Activated CD8-positive, alpha-beta memory T cell treated with anti-CD3 and anti-CD28 coated beads, Interleukin-2, amount 50 U/mL, for 24 hours (primary cell): ENCODE results near the gene RCSD1.
"Not testable (repeated sequence)": the region's sequence is repeated elsewhere in the genome, so short reads cannot be mapped to it uniquely, and the experiment has no call there.

ENCODE experiments used
- DNase-seq: peaks from one replicate; pipeline ENCODE4 v3.0.0-alpha.2; 2020; ENCODE audit errors: extremely low read depth

Gene RCSD1, protein sequence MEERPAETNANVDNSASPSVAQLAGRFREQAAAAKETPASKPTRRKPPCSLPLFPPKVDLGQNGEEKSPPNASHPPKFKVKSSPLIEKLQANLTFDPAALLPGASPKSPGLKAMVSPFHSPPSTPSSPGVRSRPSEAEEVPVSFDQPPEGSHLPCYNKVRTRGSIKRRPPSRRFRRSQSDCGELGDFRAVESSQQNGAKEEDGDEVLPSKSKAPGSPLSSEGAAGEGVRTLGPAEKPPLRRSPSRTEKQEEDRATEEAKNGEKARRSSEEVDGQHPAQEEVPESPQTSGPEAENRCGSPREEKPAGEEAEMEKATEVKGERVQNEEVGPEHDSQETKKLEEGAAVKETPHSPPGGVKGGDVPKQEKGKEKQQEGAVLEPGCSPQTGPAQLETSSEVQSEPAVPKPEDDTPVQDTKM

DNA sequence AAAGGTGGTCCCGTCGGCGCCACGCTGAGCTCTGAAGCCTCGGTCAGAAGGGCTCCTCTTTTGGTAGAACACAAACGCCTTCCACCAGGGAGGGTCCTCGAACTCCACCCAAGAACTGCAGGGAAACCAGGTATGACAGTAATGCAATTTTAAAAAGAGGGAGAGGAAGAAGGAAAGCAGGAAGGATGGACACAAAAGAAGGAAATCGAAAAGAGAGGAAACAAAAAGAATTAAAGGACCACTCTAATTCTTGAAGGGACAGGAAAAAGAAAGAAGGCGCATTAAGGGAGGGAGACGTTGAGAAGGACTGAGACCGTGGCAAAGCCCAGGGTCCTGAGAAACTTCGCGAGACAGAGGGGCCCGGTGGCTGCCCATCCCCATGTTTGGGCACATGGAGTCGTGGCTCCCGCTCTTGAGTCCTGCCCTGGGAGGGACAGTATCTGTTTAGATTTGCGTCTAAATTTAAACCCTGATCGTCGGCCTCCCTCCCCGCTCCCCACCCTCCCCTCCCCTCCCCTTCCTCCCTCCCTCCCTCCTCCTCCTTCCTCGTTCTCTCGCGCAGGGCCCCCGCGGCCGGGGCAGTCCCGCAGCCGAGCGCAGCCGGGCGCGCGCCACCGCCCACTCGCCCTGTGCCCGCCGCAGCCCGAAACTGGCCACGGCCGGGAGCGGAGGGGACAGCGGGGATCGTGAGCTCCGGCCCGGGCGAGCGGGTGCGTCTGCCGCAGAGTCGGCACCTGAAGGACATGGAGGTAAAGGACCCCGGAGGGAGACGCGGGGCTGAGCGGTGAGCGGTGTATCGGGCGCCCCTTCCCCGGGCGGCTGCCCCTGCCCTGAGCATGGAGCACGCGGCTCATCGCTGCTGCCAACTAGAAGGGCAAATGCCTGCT lies at the start of gene RCSD1:
RCSD1 (plus strand) TSS at position 552 of the 887 bp plus-strand sequence; CDS start at position 744, 192 bp downstream.
- DNase-seq = no peak

DNA sequence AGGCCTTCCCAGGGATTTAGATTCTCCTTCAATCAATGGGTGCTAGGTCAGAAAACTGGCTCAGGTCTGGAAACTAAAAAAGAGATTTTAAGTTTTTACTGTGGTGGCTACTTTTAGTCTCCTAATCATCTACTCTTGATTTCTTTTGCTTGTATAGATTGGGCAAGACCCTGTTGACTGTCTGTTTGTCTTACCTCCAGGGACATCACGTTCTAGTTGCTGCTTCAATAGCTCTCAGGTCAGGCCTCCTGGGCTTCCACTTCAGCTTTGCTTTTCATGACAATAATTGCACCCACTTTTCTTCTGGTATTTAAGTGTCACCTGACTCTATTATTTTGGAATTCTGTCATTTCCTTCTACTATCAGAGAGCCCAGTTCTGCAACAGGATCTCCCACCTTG lies 48.0 kb upstream of the RCSD1 start:
- no peak for DNase-seq

DNA sequence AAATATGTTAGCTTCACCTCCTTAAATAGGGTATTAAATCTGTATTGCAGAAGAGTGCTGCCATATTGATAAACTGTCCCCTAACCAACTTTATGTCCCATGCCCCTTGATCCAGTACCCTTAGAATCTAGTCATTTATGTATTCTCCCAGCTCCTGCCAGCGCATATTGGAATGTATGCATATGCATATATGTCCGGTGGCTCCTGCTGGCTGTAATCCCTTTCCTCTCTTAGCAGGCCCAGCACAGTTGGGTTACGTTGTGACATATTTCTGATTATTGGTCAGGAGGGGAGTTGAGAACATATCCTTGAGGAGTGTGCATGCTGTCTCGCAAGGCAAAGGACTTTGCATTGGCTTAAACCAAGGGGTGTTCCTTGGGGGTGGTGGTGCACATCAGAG lies 47.3 kb upstream of the RCSD1 start:
- DNase-seq = no peak

DNA sequence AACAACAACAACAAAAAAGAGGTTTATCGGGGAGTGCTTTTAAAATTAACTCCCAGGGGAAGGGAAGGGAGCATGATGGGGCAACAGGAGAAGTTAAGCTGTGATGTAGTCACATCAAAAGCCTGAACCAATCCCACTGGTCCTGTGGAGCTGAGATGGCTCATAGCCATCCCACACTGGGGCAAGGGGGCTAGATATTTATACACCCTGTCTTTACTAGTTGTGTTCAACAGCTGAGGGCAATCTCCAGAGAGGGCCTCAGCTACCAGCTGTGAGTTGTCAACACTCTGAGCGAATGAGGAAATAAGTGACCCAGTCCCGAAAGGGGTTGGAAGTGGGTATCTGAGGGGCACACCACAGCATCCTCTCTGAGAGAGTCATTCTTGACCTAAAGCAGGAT lies 45.5 kb upstream of the RCSD1 start:
- no peak for DNase-seq

DNA sequence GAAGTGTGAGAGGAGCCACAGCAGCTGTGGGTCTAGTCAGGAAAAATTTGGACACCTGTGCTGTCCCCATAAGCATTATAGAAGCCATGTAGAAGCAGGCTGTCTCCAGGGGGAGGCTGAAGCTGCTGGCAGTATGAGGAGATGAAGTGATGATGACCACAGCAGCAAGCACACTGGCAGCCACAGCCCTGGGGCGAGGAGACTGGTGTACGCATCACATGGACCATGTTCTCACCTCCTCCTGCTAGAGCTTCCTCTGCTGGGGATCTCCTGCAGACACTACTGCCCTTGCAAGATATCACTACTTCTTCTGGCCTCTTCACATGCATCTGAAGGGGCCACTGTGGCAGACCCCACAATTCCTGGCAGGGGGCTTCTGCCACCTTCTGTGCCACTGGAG lies 42.7 kb upstream of the RCSD1 start:
- no peak for DNase-seq

DNA sequence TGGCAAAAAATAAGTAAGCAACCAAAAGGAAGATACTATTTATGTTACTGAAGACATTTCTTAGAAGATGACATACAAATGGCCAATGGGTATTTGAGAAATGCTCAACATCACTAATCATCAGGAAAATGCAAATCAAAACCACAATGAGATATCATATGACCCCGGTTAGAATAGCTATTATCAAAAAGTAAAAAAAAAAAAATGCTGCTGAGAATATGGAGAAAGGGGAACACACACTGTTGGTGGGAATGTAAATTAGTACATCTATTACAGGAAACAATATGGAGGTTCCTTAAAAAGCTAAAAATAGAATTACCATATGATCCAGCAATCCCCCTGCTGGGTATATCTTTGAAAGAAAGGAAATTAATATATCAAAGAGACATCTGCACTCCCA lies 42.2 kb upstream of the RCSD1 start:
- DNase-seq = no peak

DNA sequence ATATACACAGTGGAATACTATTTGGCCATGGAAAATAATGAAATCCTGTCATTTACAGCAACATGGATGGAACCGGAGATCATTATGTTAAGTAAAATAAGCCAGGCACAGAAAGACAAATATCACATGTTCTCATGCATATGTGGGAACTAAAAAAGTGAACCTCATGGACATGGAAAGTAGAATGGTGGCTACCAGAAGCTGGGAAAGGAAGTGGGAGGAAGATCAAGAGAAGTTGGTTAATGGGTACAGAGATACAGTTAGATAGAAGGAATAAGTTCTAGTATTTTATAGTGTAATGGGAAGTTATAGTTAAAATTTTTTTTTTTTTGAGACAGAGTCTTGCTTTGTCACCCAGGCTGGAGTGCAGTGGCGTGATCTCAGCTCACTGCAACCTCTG lies 41.7 kb upstream of the RCSD1 start:
- DNase-seq = no peak

DNA sequence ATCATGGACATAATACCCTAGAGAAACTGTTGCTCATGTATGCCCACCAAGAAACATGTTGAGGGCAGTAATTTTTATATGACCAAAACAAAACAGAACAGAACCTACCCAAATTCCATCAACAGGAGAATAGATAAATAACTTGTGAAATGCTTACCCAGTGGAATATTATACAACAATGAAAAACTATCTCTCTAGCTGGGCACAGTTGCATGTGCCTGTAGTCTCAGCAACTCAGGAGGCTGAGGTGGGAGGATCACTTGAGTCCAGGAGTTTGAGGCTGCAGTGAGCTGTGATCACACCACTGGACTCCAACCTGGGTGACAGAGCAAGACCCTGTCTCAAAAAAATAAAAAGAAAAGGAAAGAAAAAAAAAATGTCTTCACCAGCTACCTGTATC lies 37.6 kb upstream of the RCSD1 start:
- DNase-seq = no peak

DNA sequence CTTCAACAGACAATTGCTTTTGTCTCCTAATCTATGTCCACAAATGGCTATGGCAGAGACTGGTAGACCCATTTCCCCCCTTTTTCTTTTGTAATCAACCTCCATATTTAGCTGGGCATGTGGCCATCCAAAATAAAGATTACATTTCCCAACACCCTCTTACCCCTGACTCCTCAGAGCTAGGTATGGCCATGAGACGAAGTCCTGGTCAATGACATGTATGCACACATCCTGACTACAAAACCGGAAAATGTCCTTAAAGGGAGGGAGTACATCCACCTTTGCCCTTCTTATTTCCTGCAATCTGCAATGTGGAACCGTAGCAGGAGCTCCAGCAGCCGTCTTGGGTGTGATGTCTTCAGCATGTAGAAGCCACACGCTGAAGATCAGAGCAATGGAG lies 36.2 kb upstream of the RCSD1 start:
- DNase-seq = no peak

DNA sequence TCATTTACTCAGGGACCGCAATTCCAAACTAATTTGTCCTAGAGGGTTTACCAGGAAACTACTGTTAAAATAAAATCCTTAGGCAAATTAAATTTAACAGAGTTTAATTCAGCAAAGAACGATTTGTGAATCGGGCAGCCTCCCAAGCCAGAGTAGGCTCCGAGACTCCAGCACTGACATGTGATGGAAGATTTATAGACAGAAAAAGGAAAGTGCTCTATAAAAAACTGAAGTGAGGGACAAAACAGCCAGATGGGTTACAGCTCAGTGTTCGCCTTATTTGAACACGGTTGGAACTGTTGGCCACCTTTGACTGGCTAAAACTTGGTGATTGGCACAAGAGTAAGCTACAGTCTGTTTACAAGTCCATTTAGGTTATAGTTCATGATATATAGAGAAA lies 35.2 kb upstream of the RCSD1 start:
- no peak for DNase-seq

DNA sequence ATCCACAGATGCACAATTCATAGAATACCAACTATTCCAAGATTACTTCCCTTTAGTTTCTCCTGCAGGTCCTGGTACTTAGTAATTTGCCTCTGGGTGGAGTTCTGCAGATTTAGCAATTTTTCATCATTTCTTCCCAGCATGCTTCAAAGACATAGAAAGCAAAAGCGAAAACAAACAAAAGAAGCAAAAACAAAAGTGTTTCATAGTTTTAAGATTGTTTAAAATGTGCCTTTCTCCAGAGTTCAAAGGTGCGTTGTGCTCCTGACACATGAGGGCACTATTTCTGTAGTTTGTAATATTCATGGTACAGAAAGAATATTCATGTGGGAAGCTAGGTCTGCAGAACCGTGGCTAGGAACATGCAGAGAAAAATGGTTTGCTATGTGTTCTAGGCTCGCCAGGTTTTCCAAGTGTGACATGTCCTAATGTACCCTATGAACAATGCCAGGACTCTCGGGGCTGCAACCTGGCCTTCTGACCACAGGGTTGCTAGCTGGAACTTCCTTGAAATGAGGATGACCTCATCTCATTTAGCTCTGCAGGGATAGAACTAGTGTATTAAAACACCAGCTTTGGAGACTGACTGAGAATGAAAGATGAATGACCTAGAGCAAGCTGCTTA lies 30.0 kb upstream of the RCSD1 start:
- no peak for DNase-seq

DNA sequence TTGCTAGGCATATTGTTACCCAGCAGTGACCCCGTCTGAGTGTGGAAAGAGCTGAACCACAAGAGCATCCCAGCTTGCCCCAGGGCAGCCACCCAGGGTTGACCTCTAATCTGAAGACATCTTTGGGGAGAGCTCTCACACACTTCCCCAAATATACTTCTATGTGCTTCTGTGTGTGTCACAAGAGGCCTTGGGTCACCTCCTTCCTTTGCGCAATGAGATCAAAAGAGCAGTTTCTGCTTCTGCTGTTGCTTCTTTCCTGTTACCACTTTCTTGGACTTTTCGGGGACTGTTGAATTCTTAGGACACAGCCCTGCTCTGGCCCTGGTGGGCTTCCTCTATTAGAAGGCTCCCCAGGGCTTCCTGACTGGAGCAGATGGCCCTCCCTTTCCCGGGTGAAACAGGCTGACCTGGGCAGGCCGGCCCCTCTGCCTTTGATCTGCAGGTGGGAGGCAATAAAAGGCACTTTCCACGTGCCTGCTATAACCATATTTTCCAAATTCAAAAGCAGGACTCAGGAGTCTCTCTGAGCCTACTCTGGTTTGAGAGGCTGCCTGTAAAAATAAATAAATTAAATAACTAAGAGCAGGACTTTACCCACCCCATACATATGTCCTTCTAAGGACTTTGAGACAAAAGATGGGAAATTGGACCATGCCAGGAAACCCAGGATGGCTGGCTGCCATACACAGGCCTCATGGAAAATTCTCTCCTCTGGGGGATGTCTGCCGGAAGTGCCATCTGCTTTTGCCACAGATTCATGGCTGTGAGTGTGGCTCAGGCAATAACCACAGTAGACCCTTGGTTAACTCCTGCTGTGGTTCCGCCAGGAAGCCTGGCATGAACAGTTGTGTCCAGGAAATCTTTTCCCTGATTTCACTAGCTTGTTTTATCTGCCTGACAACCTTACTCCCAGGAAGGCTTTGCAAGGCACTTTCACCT lies 28.3 kb upstream of the RCSD1 start:
- no peak for DNase-seq

DNA sequence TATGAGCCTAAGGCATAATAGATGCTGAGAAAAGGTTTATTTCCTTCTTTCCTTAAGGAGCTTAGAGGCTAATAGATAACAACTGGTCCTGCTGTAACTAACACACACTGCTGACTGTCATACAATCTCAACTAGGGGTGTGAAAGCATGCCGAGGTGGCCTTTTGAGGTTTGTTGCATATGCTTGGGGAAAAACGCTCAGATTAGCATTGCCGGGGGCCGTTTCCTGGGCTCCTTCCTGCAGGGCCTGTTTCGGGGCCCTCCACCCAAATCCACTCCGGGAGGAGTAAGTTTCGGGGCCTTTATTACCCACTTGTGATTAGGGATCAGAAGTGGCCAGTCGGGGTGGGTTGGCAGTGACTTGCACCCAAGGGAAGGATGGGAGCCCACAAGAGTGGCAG lies 27.2 kb upstream of the RCSD1 start:
- no peak for DNase-seq

DNA sequence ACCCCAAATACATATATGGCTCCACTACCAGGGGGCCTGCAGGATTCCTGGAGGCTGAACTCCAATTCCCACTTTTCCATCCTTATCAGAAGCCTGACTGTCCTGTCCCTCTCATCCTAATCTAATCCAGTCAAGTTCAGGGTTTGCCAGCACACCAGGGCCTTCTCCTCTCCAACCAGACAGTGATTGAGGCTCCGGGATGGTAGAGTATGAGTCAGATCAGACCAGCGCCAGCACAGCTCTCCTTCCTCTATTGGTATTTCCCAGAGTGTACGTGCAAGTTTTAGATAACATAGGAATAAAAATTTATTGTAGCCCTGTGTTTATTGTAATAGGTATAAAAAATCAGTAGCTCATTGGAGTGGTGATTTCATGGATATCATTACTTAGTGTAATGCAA lies 24.5 kb upstream of the RCSD1 start:
- DNase-seq = no peak

DNA sequence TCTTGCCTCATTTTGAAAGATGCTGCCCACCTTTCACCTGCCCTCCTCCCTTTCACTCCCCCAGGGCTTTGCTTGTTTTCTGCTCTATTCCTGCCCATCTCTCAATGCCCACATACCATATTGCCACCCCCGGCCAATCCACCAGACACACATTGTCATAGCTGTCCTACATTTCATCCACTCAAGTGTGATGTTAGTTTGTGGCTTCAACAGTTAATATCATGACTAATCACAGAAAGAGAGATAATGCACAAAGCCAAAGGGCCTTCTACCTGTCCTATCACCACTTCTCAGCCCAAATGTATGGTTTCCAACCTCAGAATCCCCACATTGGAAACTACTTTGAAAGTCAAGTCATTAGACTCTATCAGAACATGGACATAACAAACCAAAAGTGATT lies 18.0 kb upstream of the RCSD1 start:
- DNase-seq = no peak

DNA sequence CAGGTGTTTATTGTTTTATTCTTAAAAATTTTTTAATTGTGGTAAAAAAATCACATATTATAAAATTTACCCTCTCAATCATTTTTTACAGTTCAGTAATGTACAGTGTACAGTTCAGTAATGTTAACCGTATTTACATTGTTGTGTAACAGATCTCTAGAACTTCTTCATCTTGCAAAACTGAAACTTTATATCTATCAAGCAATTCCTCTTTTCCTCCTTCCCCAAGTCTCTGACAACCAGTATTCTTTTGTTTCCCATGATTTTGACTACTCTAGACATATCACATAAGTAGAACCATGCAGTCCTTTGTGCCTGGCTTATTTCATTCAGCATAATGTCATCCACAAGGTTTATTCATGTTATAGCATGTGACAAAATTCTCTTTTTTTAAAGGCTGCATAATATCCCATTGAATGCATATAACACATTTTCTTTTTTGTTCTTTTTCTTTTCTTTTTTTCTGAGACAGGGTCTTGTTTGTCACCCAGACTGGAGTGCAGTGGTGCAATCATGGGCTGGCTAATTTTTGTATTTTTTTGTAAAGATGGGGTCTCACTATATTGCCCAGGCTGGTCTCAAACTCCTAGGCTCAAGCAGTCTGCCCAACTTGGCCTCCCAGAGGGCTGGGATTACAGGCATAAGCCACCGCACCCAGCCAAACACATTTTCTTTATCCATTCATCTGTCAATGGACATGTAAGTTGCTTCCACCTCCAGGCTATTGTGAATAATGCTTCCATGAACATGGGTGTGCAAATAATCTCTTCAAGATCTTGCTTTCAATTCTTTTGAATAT lies 17.2 kb upstream of the RCSD1 start:
- DNase-seq = no peak

DNA sequence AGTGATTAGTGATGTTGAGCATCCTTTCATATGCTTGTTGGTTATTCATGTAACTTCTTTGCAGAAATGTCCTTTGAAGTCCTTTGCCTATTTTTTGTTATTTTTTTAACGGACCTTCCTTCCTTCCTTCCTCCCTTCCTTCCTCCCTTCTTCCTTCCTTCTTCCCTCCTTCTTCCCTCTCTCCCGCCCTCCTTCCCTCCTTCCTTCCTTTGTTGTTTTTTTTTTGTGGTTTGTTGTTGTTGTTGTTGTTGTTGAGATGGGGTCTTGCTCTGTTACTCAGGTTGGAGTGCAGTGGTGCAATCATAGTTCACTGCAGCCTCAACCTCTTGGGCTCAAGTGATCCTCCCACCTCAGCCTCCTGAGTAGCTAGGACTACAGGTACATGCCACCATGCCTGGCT lies 16.0 kb upstream of the RCSD1 start:
- DNase-seq = not testable (repeated sequence)

DNA sequence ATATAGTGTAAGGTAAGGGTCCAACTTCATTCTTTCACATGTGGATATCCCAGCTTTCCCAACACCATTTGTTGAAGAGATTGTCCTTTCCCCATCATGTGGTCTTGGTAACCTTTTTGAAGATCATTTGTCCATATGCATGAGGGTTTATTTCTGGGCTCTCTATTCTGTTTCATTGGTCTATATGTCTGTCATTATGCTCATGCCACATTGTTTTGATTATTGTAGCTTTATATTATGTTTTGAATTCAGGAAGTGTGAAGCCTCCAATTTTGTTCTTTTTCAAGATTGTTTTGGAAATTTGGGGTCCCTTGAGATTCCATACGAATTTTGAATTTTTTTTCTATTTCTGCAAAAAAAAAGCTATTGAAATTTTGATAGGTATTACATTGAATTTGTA lies 15.2 kb upstream of the RCSD1 start:
- no peak for DNase-seq

DNA sequence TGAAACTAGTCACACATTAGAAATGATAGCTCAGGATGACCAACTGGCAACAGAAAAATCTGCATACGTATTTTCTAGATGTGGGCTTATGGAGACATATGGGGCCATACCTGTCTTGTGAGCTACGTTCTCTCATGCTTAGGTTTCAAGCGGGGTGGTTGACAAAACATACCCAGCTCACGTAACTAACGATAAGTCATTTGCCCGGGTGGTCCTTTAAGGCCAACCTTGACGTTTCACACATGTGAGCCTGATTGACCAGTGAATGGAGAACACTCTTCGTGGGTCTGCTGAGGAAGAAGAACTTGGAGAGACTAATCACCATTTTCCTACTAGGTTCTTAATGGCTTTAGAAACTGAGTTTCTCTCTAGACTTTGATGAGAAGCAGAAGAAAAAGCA lies 13.5 kb upstream of the RCSD1 start:
- no peak for DNase-seq
